D721Med (cell line): ENCODE data around the gene CNTN4.

Experiments used
- DNase-seq: peaks from one replicate; pipeline ENCODE4 v3.0.0; 2011; ENCODE audit warnings: low spot score; ENCODE audit not compliant: insufficient read length
- FAIRE-seq: peaks from 2 replicates; lab custom pipeline; 2011; peaks lifted over from hg19 to GRCh38; lab: Jason Lieb, UNC
- TF ChIP-seq, protein P1 (sequence below): IDR thresholded peaks from 2 replicates; pipeline ENCODE4 v1.5.1; 2012; ENCODE audit warnings: mild to moderate bottlenecking, control low read depth; ENCODE audit not compliant: insufficient read depth; ENCODE audit errors: missing control alignments

The CNTN4 gene

DNA sequence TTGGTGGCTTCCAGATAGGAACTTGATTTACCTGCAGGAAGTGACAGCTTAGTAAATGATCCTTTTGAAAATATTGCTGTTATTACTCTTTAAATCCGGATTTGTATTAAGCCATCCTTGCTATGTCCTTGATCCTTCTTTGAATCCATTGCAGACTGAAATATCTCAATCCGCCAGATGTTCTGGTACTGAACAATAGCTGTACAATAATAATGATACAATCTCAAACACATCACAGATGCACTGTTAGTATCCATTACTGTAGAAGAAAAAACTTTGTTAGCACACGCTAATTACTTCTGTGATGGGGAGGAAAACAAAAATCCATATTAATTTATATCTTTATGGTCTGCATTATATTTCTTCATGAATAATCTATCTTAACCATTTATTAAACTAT lies 202.3 kb downstream of the CNTN4 start:
- TF ChIP-seq, protein P1, sequence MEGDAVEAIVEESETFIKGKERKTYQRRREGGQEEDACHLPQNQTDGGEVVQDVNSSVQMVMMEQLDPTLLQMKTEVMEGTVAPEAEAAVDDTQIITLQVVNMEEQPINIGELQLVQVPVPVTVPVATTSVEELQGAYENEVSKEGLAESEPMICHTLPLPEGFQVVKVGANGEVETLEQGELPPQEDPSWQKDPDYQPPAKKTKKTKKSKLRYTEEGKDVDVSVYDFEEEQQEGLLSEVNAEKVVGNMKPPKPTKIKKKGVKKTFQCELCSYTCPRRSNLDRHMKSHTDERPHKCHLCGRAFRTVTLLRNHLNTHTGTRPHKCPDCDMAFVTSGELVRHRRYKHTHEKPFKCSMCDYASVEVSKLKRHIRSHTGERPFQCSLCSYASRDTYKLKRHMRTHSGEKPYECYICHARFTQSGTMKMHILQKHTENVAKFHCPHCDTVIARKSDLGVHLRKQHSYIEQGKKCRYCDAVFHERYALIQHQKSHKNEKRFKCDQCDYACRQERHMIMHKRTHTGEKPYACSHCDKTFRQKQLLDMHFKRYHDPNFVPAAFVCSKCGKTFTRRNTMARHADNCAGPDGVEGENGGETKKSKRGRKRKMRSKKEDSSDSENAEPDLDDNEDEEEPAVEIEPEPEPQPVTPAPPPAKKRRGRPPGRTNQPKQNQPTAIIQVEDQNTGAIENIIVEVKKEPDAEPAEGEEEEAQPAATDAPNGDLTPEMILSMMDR: no peak
- DNase-seq (no peak), FAIRE-seq (peak; percentile 91)

DNA sequence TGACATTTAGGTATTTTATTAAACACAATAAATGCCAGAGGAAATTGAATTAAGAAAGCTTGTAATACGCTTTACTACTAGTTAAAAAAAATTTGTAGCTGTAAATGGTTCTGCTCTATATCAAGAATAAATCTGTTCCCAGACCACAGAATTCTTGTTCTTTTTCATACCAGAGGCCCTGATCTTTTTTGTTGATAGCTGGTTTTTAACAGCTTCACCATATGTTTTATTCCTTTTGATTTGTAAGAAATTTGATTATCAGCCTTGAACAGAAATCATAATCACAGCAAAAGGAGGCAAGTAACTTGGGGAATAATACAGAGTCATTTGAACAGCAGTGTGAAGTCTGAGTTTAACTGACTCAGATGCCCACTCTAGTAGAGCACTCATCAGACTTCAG lies 202.7 kb downstream of the CNTN4 start:
- no peak for DNase-seq
- TF ChIP-seq, protein P1: no peak
- FAIRE-seq: no peak

DNA sequence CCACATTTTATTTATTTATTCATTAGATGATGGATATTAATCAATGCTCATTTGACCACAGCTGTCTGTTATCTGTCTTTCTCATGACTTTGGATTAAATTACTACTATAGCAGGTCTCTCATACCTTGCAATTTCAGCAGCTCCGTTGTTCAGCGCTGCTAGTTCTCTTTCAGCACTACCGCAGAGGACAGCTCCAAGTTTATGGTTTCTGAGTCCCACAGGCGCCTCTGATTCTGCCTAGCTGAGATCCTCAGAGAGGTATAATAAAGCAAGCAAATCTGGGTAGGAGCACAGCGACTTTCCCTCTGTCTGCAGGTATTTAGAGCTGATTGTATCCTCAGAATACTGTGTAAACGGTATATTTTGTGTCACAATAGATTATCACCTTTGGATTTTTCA lies 204.9 kb downstream of the CNTN4 start:
- FAIRE-seq (no peak), DNase-seq (no peak)

DNA sequence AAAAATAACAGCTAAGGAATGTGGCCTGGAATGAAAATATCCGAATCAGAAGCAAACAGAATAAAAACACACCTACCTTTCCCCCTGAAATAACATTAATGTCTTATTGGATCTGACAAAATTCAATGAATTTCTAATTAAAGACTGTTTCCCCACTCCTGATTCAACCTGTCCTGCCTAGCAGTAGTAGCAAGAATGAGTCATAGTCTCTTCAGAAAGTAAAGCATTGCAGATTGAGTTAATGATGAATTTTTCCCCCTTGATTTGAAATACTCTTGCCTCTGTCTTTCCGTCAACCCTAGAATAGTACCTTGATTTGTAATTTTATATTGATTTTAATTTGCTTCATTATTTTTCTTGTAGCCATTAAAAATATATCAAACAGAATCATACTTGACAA lies 212.4 kb downstream of the CNTN4 start:
- FAIRE-seq: no peak
- TF ChIP-seq, protein P1: no peak
- no peak for DNase-seq

More for the DNA sequence above, 204.9 kb downstream of the CNTN4 start:
- TF ChIP-seq, protein P1: no peak

DNA sequence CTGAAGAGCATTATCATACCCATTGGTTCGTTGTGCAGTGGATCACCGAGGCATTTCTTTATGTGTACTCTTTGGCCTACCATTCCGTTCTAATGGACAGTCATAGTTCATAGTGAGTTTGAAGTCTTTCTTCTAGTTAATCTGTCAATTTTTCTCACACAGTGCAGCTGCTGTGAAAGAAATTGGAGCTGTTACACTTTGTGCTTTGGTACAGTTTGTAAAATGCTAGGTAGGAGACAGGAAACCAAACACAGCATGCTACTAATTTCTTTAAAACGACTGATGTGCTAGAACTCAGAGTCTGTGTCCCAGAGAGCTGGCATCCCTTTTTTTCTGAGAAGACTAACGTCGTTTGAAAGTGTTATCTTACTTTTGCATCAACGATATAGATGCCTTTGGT lies 218.9 kb downstream of the CNTN4 start:
- TF ChIP-seq, protein P1: no peak
- FAIRE-seq: no peak

DNA sequence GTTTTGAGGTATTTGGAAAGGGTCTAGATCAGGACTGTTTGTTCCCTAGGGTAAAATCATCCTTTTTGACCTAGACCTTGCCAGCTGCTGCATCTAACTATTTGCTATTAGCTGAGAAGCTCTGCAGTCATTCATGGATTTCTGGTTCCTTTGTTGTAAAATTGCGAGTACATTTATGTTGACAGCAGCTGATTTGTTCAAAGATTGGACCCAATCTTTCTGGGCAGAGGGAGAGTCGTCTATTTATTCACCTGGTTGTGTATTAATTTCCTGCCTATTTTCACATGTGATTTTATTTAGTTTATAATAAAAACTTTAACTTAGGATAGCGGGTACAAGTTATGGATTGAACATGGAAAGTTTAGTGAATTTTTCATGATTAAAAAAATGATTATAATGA lies 236.3 kb downstream of the CNTN4 start:
- no peak for FAIRE-seq
- DNase-seq: no peak
- TF ChIP-seq, protein P1: no peak

More for the DNA sequence above, 218.9 kb downstream of the CNTN4 start:
- no peak for DNase-seq

DNA sequence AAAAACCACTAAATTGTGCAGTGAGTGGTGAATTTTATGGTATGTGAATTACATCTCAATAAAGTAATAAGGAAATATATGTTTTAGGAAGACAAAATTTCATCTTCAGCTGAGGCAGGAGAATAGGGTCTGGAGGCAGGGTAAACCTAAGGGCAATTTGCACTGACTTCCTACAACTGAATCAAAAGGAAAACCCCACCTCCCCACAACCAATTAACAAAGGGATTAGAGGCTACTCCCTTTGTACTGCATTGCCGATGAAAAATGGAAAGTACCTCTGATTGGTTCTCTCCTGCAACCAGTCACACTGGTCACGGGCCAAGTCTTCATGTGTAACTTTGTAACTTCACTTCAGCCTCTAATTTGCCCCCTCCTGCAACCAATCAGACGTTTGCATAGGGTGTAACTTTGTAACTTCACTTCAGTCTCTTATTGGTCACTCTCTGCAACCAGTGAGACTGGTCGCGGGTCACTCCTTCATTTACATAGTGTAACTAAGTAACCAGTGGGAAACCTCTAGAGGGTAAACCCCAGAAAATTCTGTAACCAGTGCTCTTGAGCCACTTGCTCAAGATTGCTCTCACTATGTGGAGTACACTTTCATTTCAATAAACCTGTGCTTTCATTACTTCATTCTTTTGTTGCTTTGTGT lies 244.5 kb downstream of the CNTN4 start:
- no peak for DNase-seq
- no peak for FAIRE-seq
- TF ChIP-seq, protein P1: no peak
